COLO829 (cell line): ENCODE results near the gene PSD.
A peak's percentile ranks its signal among the peaks of the same experiment; 100 is the strongest.
"Not testable (repeated sequence)": the region's sequence is repeated elsewhere in the genome, so short reads cannot be mapped to it uniquely, and the experiment has no call there.

Experiments used
- DNase-seq: peaks from one replicate; pipeline ENCODE4 v3.0.0; 2012; ENCODE audit warnings: low spot score

Gene PSD

GRCh38 chr10:102418622-102419268, at the start of gene PSD:
Gene PSD (minus strand): TSS chr10:102418785. CDS start chr10:102417038, 1,747 bp downstream.
- no peak for DNase-seq

- DNase-seq, result no peak
These were observed 49.4 kb upstream of the PSD start for GRCh38 chr10:102467971-102468438.

GRCh38 chr10:102467318-102467717, 48.7 kb upstream of the PSD start:
- DNase-seq, result no peak

GRCh38 chr10:102465466-102465865, 46.9 kb upstream of the PSD start:
- no peak for DNase-seq

- no peak for DNase-seq
These were observed 45.4 kb upstream of the PSD start for GRCh38 chr10:102463983-102464382.

GRCh38 chr10:102462512-102463054, 44.0 kb upstream of the PSD start:
- DNase-seq, result no peak

GRCh38 chr10:102461187-102462054, 42.8 kb upstream of the PSD start:
- DNase-seq, result peak; percentile 90

GRCh38 chr10:102460836-102461186, 42.2 kb upstream of the PSD start:
- no peak for DNase-seq

GRCh38 chr10:102458656-102459055, 40.1 kb upstream of the PSD start:
- DNase-seq, result no peak

- no peak for DNase-seq
These were observed 39.1 kb upstream of the PSD start for GRCh38 chr10:102457591-102458150.

- no peak for DNase-seq
These were observed 37.4 kb upstream of the PSD start for GRCh38 chr10:102455893-102456471.

- DNase-seq, result not testable (repeated sequence)
These were observed 36.3 kb upstream of the PSD start for GRCh38 chr10:102454662-102455487.

- DNase-seq, result no peak
These were observed 34.9 kb upstream of the PSD start for GRCh38 chr10:102453502-102453901.

- no peak for DNase-seq
These were observed 34.2 kb upstream of the PSD start for GRCh38 chr10:102452672-102453340.

GRCh38 chr10:102451105-102451969, 32.8 kb upstream of the PSD start, which contains the start of gene C10orf95:
Gene C10orf95 (minus strand): TSS chr10:102451543. CDS start chr10:102451093, 450 bp downstream.
- DNase-seq, result no peak

- DNase-seq, result peak; percentile 38
These were observed 32.0 kb upstream of the PSD start for GRCh38 chr10:102450374-102451104.

- DNase-seq, result no peak
These were observed 31.5 kb upstream of the PSD start for GRCh38 chr10:102450124-102450373.

- no peak for DNase-seq
These were observed 30.9 kb upstream of the PSD start for GRCh38 chr10:102449321-102450123.

- DNase-seq, result no peak
These were observed 26.3 kb upstream of the PSD start for GRCh38 chr10:102444851-102445250.
